DMS79 (cell line): ENCODE results near the gene CRYL1.

Experiments
- DNase-seq: peaks from one replicate; lab custom pipeline; 2025; lab: John Stamatoyannopoulos, UW

The CRYL1 gene

GRCh38 chr13:20528452-20528851 lies 2.8 kb upstream of the CRYL1 start:
- no peak for DNase-seq

- DNase-seq: no peak
Measured at GRCh38 chr13:20526664-20527063, 1.0 kb upstream of the CRYL1 start.

- no peak for DNase-seq
Measured at GRCh38 chr13:20525144-20525600, 485 bp downstream of the CRYL1 start.

GRCh38 chr13:20521364-20522115 lies 4.1 kb downstream of the CRYL1 start:
- DNase-seq: no peak

GRCh38 chr13:20519875-20520274 lies 5.8 kb downstream of the CRYL1 start:
- DNase-seq: no peak

- no peak for DNase-seq
Measured at GRCh38 chr13:20518660-20519100, 7.0 kb downstream of the CRYL1 start.

GRCh38 chr13:20514866-20515265 lies 10.8 kb downstream of the CRYL1 start:
- no peak for DNase-seq

- no peak for DNase-seq
Measured at GRCh38 chr13:20513466-20513995, 12.1 kb downstream of the CRYL1 start.

GRCh38 chr13:20512042-20512683 lies 13.5 kb downstream of the CRYL1 start:
- no peak for DNase-seq

GRCh38 chr13:20506696-20507095 lies 19.0 kb downstream of the CRYL1 start:
- DNase-seq: no peak

GRCh38 chr13:20505405-20506366 lies 20.0 kb downstream of the CRYL1 start:
- no peak for DNase-seq

- no peak for DNase-seq
Measured at GRCh38 chr13:20503088-20504083, 22.3 kb downstream of the CRYL1 start.

- DNase-seq: no peak
Measured at GRCh38 chr13:20501592-20501991, 24.1 kb downstream of the CRYL1 start.

GRCh38 chr13:20501120-20501519 lies 24.5 kb downstream of the CRYL1 start:
- no peak for DNase-seq

- no peak for DNase-seq
Measured at GRCh38 chr13:20499986-20500385, 25.7 kb downstream of the CRYL1 start.

GRCh38 chr13:20498659-20499058 lies 27.0 kb downstream of the CRYL1 start:
- no peak for DNase-seq

- DNase-seq: no peak
Measured at GRCh38 chr13:20498129-20498528, 27.5 kb downstream of the CRYL1 start.

GRCh38 chr13:20497006-20497775 lies 28.5 kb downstream of the CRYL1 start:
- no peak for DNase-seq

- DNase-seq: no peak
Measured at GRCh38 chr13:20495087-20496023, 30.3 kb downstream of the CRYL1 start.
